Measurements from ENCODE around the gene SCN7A.

DNA sequence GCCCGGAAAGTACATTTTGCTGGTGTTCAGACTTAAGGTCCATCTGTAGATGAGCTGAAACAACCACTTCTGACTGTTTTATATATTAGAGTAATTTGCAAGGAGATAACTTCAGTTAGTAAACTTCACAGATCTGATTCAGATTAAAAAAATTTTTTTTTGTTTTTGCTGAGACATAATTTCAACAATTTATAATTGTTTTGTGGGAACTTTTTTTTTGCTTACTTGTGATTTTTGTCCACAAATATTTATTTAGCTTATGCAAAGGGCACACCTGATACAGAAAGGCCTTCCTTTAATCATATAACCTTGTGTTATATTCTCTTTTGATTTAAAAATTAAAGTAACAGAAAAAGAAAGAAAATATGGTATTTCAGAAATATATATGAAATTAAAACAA, 108.7 kb downstream of the SCN7A start:
- TF ChIP-seq RAD21 (IDR thresholded peaks at IDR 0.05) (no peak), SP1 (IDR thresholded peaks at IDR 0.05) (no peak), JUND (IDR thresholded peaks at IDR 0.05) (no peak), EGR1 (IDR thresholded peaks at IDR 0.05; ENCODE audit: low read depth in 2 of 2) (no peak), RXRA (IDR thresholded peaks at IDR 0.05) (no peak)
- TF ChIP-seq, protein P1, sequence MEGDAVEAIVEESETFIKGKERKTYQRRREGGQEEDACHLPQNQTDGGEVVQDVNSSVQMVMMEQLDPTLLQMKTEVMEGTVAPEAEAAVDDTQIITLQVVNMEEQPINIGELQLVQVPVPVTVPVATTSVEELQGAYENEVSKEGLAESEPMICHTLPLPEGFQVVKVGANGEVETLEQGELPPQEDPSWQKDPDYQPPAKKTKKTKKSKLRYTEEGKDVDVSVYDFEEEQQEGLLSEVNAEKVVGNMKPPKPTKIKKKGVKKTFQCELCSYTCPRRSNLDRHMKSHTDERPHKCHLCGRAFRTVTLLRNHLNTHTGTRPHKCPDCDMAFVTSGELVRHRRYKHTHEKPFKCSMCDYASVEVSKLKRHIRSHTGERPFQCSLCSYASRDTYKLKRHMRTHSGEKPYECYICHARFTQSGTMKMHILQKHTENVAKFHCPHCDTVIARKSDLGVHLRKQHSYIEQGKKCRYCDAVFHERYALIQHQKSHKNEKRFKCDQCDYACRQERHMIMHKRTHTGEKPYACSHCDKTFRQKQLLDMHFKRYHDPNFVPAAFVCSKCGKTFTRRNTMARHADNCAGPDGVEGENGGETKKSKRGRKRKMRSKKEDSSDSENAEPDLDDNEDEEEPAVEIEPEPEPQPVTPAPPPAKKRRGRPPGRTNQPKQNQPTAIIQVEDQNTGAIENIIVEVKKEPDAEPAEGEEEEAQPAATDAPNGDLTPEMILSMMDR (IDR thresholded peaks at IDR 0.05; ENCODE audit: low read depth, low read length, missing input control), result no peak
- TF ChIP-seq, protein P2, sequence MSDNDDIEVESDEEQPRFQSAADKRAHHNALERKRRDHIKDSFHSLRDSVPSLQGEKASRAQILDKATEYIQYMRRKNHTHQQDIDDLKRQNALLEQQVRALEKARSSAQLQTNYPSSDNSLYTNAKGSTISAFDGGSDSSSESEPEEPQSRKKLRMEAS (IDR thresholded peaks at IDR 0.05), result no peak
